HEK293 (cell line): ENCODE data around the gene AKAP17A.

Source experiments
- CTCF ChIA-PET: fragments of 350-600 bp; formaldehyde crosslinking; extraction: SDS; loops from one replicate; lab custom pipeline; 2021; ENCODE audit warnings: antibody characterized with exemption; lab: Yijun Ruan, JAX
- POLR2A ChIA-PET: fragments of 300-600 bp; formaldehyde crosslinking; extraction: SDS; loops from one replicate; lab custom pipeline; 2020; ENCODE audit warnings: antibody characterized with exemption, inconsistent platforms; lab: Yijun Ruan, JAX
- H3K27ac ChIP-seq: fragments of 200-500 bp; sonication (Bioruptor generic); 2 replicates; pipeline ENCODE4 v1.5.1; 2014; ENCODE audit warnings: low read depth, low read length, control low read depth, inconsistent platforms; ENCODE audit errors: extremely low read depth
- H3K36me3 ChIP-seq, 2 experiments: fragments of 200-500 bp in 1 of 2; sonication (Bioruptor generic) in 1 of 2; 1 replicate in 1 of 2; 2 replicates in 1 of 2; pipeline ENCODE4 v1.5.1; 2014 to 2017; ENCODE audit warnings: inconsistent platforms in 2 of 2, low read length in 2 of 2; ENCODE audit not compliant: control insufficient read depth in 2 of 2, insufficient read depth in 1 of 2
- H3K4me1 ChIP-seq: fragments of 200-500 bp; sonication (Bioruptor generic); 2 replicates; pipeline ENCODE4 v1.5.1; 2014; ENCODE audit warnings: mild to moderate bottlenecking, low read length, inconsistent platforms; ENCODE audit not compliant: control insufficient read depth, insufficient read depth
- H3K4me3 ChIP-seq: 2 replicates; pipeline ENCODE4 v1.5.1; 2011; ENCODE audit warnings: low read depth, mild to moderate bottlenecking, control low read depth, low read length, moderate library complexity
- H3K9me3 ChIP-seq: fragments of 200-500 bp; sonication (Bioruptor generic); 2 replicates; pipeline ENCODE4 v1.5.1; 2014; ENCODE audit warnings: low read depth, low read length, inconsistent platforms; ENCODE audit not compliant: control insufficient read depth, insufficient read depth
- BCL11A ChIP-seq: fragments of 450-650 bp; formaldehyde crosslinking; IDR thresholded peaks from 2 replicates; pipeline ENCODE4 v1.5.1; 2016; ENCODE audit warnings: low read depth, missing biosample characterization, missing genetic modification characterization
- EGR2 ChIP-seq: fragments of 450-650 bp; formaldehyde crosslinking; IDR thresholded peaks from 2 replicates; pipeline ENCODE4 v1.5.1; 2016; ENCODE audit warnings: low read depth, missing biosample characterization, missing genetic modification characterization
- GLIS1 ChIP-seq: fragments of 450-650 bp; formaldehyde crosslinking; IDR thresholded peaks from 2 replicates; pipeline ENCODE4 v1.5.1; 2016; ENCODE audit warnings: missing biosample characterization, missing genetic modification characterization
- GLIS2 ChIP-seq: fragments of 450-650 bp; formaldehyde crosslinking; IDR thresholded peaks from 2 replicates; pipeline ENCODE4 v1.5.1; 2016; ENCODE audit warnings: missing biosample characterization, missing genetic modification characterization
- HOXD13 ChIP-seq: sonication (generic); formaldehyde crosslinking; IDR thresholded peaks from 2 replicates; pipeline ENCODE4 v1.8.0; 2022; ENCODE audit warnings: missing genetic modification reagents, borderline replicate concordance
- KLF8 ChIP-seq: fragments of 450-650 bp; formaldehyde crosslinking; IDR thresholded peaks from 2 replicates; pipeline ENCODE4 v1.5.1; 2016; ENCODE audit warnings: missing biosample characterization, missing genetic modification characterization
- MEIS1 ChIP-seq: sonication (generic); formaldehyde crosslinking; IDR thresholded peaks from 2 replicates; pipeline ENCODE4 v1.8.1; 2022; ENCODE audit warnings: missing genetic modification reagents, mild to moderate bottlenecking, borderline replicate concordance
- MZF1 ChIP-seq: fragments of 450-650 bp; formaldehyde crosslinking; IDR thresholded peaks from 2 replicates; pipeline ENCODE4 v1.5.1; 2017; ENCODE audit warnings: missing biosample characterization, missing genetic modification characterization, borderline replicate concordance
- PBX3 ChIP-seq: sonication (generic); formaldehyde crosslinking; IDR thresholded peaks from 2 replicates; pipeline ENCODE4 v1.8.1; 2022; ENCODE audit warnings: mild to moderate bottlenecking, moderate library complexity, missing genetic modification reagents
- SP2 ChIP-seq: fragments of 450-650 bp; formaldehyde crosslinking; IDR thresholded peaks from 2 replicates; pipeline ENCODE4 v1.5.1; 2016; ENCODE audit warnings: missing biosample characterization, missing genetic modification characterization
- SP7 ChIP-seq: fragments of 450-650 bp; formaldehyde crosslinking; IDR thresholded peaks from 2 replicates; pipeline ENCODE4 v1.5.1; 2016; ENCODE audit warnings: missing biosample characterization, missing genetic modification characterization
- YY2 ChIP-seq: fragments of 450-650 bp; formaldehyde crosslinking; IDR thresholded peaks from 2 replicates; pipeline ENCODE4 v1.5.1; 2016; ENCODE audit warnings: missing biosample characterization, missing genetic modification characterization
- ZBTB7A ChIP-seq: fragments of 450-650 bp; formaldehyde crosslinking; IDR thresholded peaks from 2 replicates; pipeline ENCODE4 v1.5.1; 2016; ENCODE audit warnings: low read depth, missing biosample characterization, missing genetic modification characterization
- ZBTB8A ChIP-seq: fragments of 450-650 bp; formaldehyde crosslinking; IDR thresholded peaks from 2 replicates; pipeline ENCODE4 v1.5.1; 2016; ENCODE audit warnings: missing biosample characterization, missing genetic modification characterization
- ZFP37 ChIP-seq: fragments of 450-650 bp; formaldehyde crosslinking; IDR thresholded peaks from 2 replicates; pipeline ENCODE4 v1.5.1; 2016; ENCODE audit warnings: missing biosample characterization, missing genetic modification characterization
- ZNF112 ChIP-seq: fragments of 450-650 bp; formaldehyde crosslinking; IDR thresholded peaks from 2 replicates; pipeline ENCODE4 v1.5.0; 2017; ENCODE audit warnings: missing biosample characterization, missing genetic modification characterization
- ZNF114 ChIP-seq: fragments of 450-650 bp; formaldehyde crosslinking; IDR thresholded peaks from 2 replicates; pipeline ENCODE4 v1.5.0; 2017; ENCODE audit warnings: missing biosample characterization, missing genetic modification characterization
- ZNF121 ChIP-seq: fragments of 450-650 bp; formaldehyde crosslinking; IDR thresholded peaks from 2 replicates; pipeline ENCODE4 v1.5.1; 2016; ENCODE audit warnings: missing biosample characterization, missing genetic modification characterization
- ZNF157 ChIP-seq: fragments of 450-650 bp; formaldehyde crosslinking; IDR thresholded peaks from 2 replicates; pipeline ENCODE4 v1.5.1; 2016; ENCODE audit warnings: missing biosample characterization, missing genetic modification characterization
- ZNF169 ChIP-seq: fragments of 450-650 bp; formaldehyde crosslinking; IDR thresholded peaks from 2 replicates; pipeline ENCODE4 v1.5.1; 2016; ENCODE audit warnings: missing biosample characterization, missing genetic modification characterization
- ZNF280C ChIP-seq: fragments of 450-650 bp; formaldehyde crosslinking; IDR thresholded peaks from 2 replicates; pipeline ENCODE4 v1.5.1; 2016; ENCODE audit warnings: missing biosample characterization, missing genetic modification characterization
- ZNF341 ChIP-seq: fragments of 450-650 bp; formaldehyde crosslinking; IDR thresholded peaks from 2 replicates; pipeline ENCODE4; 2016; ENCODE audit warnings: low read depth, missing biosample characterization, missing genetic modification characterization
- ZNF433 ChIP-seq: fragments of 450-650 bp; formaldehyde crosslinking; IDR thresholded peaks from 2 replicates; pipeline ENCODE4 v1.5.1; 2016; ENCODE audit warnings: missing biosample characterization, missing genetic modification characterization, low read depth
- ZNF518A ChIP-seq: fragments of 450-650 bp; formaldehyde crosslinking; conservative IDR thresholded peaks from 2 replicates; pipeline ENCODE4 v1.5.1; 2016; ENCODE audit warnings: low read depth, missing biosample characterization, missing genetic modification characterization
- ZNF521 ChIP-seq: fragments of 450-650 bp; formaldehyde crosslinking; IDR thresholded peaks from 2 replicates; pipeline ENCODE4 v1.5.1; 2017; ENCODE audit warnings: missing biosample characterization, mild to moderate bottlenecking, missing genetic modification characterization
- ZNF600 ChIP-seq: fragments of 450-650 bp; formaldehyde crosslinking; IDR thresholded peaks from 2 replicates; pipeline ENCODE4 v1.5.1; 2016; ENCODE audit warnings: missing biosample characterization, missing genetic modification characterization
- ZNF623 ChIP-seq: fragments of 450-650 bp; formaldehyde crosslinking; IDR thresholded peaks from 2 replicates; pipeline ENCODE4 v1.5.1; 2016; ENCODE audit warnings: missing biosample characterization, missing genetic modification characterization
- ZNF776 ChIP-seq: fragments of 450-650 bp; formaldehyde crosslinking; IDR thresholded peaks from 2 replicates; pipeline ENCODE4 v1.5.0; 2017; ENCODE audit warnings: missing biosample characterization, missing genetic modification characterization, borderline replicate concordance

The AKAP17A gene

GRCh38 chrX:1591863-1592469 is 562 bp downstream of the AKAP17A start:
- Histone ChIP-seq H3K4me3 (peak overlapping the region; percentile 96), H3K4me1 (no peaks in the 10 kb centered on the region), H3K9me3 (no peaks in the 10 kb centered on the region)
- CTCF ChIA-PET = no interaction called here
- POLR2A ChIA-PET = no interaction called here
- TF ChIP-seq PBX3 (CRISPR knock-in tag) = 0 out of 2 replicates have a peak, but pooled peaks have one; percentile 11
- TF ChIP-seq ZNF341 (tag by site-specific recombination) = no peak
- TF ChIP-seq SP7 (tag by site-specific recombination) = no peak
- TF ChIP-seq ZNF280C (tag by site-specific recombination) = no peak
- peak; percentile 83 for TF ChIP-seq GLIS2
- TF ChIP-seq GLIS1 (tag by site-specific recombination) = peak; percentile 28; the same call in 1 of the 2 replicates
- TF ChIP-seq, all 188 proteins: peak for 3
- Histone ChIP-seq H3K36me3 (peaks cover 18 to 36% of the 10 kb centered on the region in 2 experiments; a peak in 2 of 3 replicates), H3K27ac (peak overlapping the region; percentile 77)

GRCh38 chrX:1592470-1593142 is 1.2 kb downstream of the AKAP17A start:
- Histone ChIP-seq H3K9me3 (no peaks in the 10 kb centered on the region), H3K4me1 (no peaks in the 10 kb centered on the region), H3K4me3 (peak overlapping the region; percentile 96), H3K27ac (peak overlapping the region; percentile 77), H3K36me3 (peaks cover 18 to 42% of the 10 kb centered on the region in 2 experiments; a peak in 2 of 3 replicates)
- ChIA-PET POLR2A (no interaction called here), CTCF (no interaction called here)
- no peak for TF ChIP-seq ZNF121 (tag by site-specific recombination)
- no peak for TF ChIP-seq ZNF776 (tag by site-specific recombination)
- TF ChIP-seq KLF8 = no peak
- no peak for TF ChIP-seq YY2 (tag by site-specific recombination)
- TF ChIP-seq SP2 = peak; percentile 83
- no peak for TF ChIP-seq MZF1 (tag by site-specific recombination)
- TF ChIP-seq ZNF518A (tag by site-specific recombination) = no peak
- no peak for TF ChIP-seq ZNF112 (tag by site-specific recombination)
- no peak for TF ChIP-seq ZFP37
- TF ChIP-seq HOXD13 (CRISPR knock-in tag) = no peak
- TF ChIP-seq ZNF521 = no peak
- no peak for TF ChIP-seq ZNF157 (tag by site-specific recombination)
- no peak for TF ChIP-seq ZNF169 (tag by site-specific recombination)
- TF ChIP-seq ZNF623 = no peak
- TF ChIP-seq ZBTB7A (tag by site-specific recombination) = no peak
- no peak for TF ChIP-seq ZNF114 (tag by site-specific recombination)
- TF ChIP-seq MEIS1 (CRISPR knock-in tag) = no peak
- no peak for TF ChIP-seq ZNF433 (tag by site-specific recombination)
- 0 out of 2 replicates have a peak, but pooled peaks have one; percentile 22 for TF ChIP-seq ZNF600 (tag by site-specific recombination)
- TF ChIP-seq ZBTB8A (tag by site-specific recombination) = no peak
- no peak for TF ChIP-seq BCL11A (tag by site-specific recombination)
- peak; percentile 97 for TF ChIP-seq EGR2
